Hepatocyte (in vitro differentiated cells): ENCODE results near the gene TRAM2.

ENCODE experiments used
- CTCF ChIP-seq: fragments of 200-600 bp; sonication (generic); IDR thresholded peaks from 2 replicates; pipeline ENCODE4 v1.5.1; 2016; ENCODE audit warnings: antibody characterized with exemption, mild to moderate bottlenecking; ENCODE audit not compliant: poor library complexity
- EZH2 ChIP-seq: fragments of 200-600 bp; sonication (generic); IDR thresholded peaks from 2 replicates; pipeline ENCODE4 v1.6.1; 2016; ENCODE audit warnings: antibody characterized with exemption, mild to moderate bottlenecking, borderline replicate concordance

DNA sequence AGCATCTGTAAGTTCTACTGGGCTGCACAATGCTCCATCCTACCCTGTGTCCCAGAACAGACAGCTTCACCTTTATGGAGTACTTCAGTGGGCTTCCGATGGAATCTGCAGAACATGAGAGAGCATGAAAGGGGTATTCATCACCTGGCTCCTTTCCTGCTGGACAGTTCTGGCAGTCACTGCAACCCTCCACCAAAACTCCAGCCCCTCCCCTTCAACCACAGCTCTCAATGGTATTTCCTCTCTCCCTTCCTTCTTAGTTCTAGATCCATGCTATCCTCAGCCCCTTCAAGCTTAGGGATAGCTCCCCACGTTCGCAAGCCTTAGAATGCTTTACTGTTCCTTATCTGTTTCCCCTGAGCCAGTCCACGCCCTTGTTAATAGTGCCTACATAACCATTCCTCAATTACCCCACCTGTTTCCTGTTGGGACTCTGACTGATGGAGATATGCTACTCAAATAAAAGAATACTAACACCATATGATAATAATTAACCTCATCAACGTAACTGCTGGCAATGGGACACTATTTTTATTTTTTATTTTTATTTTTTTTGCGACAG, 26.8 kb downstream of the TRAM2 start:
- TF ChIP-seq CTCF (no peak), EZH2 (no peak)
